ENCODE results near the gene ZSCAN12. TPM values are rescaled to one million over a fixed set of nuclear protein-coding genes. Genes with fewer than 3 reads are reported as not detected.

ZSCAN12 gene
- total and polyA plus RNA-seq, 10 of the 15 experiments (the other 5 are each of a cell fraction or from before 2014, with no cell fraction given): 1.2 to 12.2 (median 7.4) TPM

DNA sequence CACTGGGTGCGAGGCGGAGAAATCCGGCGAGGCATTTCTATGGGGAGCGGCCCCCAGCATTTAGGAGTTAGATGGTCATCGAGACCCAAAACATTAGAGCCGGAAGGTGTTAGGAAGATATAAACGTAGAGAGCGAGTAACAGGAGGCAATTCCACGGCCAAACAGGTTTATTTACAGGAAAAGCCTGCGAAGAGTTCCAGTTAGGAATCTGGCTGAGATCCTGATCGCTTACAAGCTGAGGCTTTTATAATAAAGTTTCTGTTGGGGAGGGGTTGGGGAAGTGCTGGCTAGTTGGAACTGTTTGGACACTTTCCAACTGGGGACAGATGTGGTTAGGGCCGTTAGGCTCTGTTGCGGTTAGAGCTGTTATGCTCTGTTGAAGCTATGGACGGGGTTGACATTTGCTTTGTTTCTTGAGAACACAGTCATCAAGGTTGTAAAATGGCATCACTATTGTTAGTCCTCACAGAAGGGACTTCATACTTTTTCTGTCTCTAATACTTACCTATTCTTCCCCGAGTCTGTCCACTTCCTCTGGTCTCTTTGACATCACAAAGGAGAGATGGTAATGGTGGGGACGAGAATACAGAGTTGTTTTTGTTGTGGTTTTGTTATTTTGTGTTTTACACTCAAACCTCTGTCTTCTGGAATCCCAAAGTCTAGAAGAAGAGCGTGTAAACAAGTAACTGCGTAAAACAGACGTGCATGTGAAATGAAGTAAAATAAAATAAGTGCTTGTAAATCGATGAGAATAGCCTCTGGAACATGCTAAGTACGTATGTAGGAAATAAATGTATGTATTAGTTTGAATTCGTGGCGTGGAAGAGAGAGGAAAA is 63.0 kb downstream of the ZSCAN12 start:
- H3K4me1 ChIP-seq (ENCODE audit: control insufficient read depth, insufficient read depth, low read length): peaks cover 14% of the 10 kb centered on the region
- H3K27me3 ChIP-seq (replicated peaks in 1 of 2; ENCODE audit: control insufficient read depth in 2 of 2, insufficient read depth in 2 of 2, low read length in 1 of 2): no peaks in the 10 kb centered on the region
- ChIA-PET SMC1A (ENCODE audit: uncharacterized antibody, unreplicated experiment) (interaction anchor here (0.9 to 4.8 kb wide), 6 partner anchors 10 to 69 kb away, joined by 3 to 22 read pairs (median 6); partner anchors contain the start of gene ZSCAN26), POLR2A (interaction anchor here (0.7 to 2.4 kb wide), 5 partner anchors 13 to 110 kb away, joined by 3 to 8 read pairs (median 5); partner anchors contain the start of genes PGBD1, ZKSCAN3 and ZSCAN26), CTCF (interaction anchor here (0.6 to 4.6 kb wide), 3 partner anchors 18 to 143 kb away, joined by 3 to 50 read pairs (median 3); no protein-coding TSS in a partner anchor), RAD21 (ENCODE audit: unreplicated experiment) (interaction anchor here (0.8 to 1.4 kb wide), 3 partner anchors 13 to 76 kb away, joined by 3 to 4 read pairs (median 3); partner anchors contain the start of gene ZKSCAN3)
- peak overlapping the region; percentile 97 for H3K9ac ChIP-seq (ENCODE audit: control insufficient read depth, insufficient read depth, low read length)
- peaks cover 12% of the 10 kb centered on the region; the same call in 2 of the 3 replicates for H3K9me3 ChIP-seq (replicated peaks; ENCODE audit: control insufficient read depth, insufficient read depth, low read length)
- FAIRE-seq (peak; percentile 76), ATAC-seq (peak; percentile 78), DNase-seq (ENCODE audit: low read depth, low spot score) (peak; percentile 53)
- in situ Hi-C loops (cut with MboI): loop anchor here (25.0 kb wide), 1 partner anchor 1674 kb away; the partner anchor contains the start of gene ZNF322
- BruUV-seq (replicated peaks): TSS peak; percentile 93
- peak overlapping the region; percentile 93 for H2AFZ ChIP-seq (ENCODE audit: control insufficient read depth, low read depth, low read length)
- peak overlapping the region; percentile 93 for H3K4me2 ChIP-seq (ENCODE audit: control insufficient read depth, insufficient read depth)
- no peaks in the 10 kb centered on the region for H3K79me2 ChIP-seq (ENCODE audit: control insufficient read depth, insufficient read depth, low read length)
- no peaks in the 10 kb centered on the region for H4K20me1 ChIP-seq (ENCODE audit: control insufficient read depth, insufficient read depth)
- H3K36me3 ChIP-seq (ENCODE audit: control insufficient read depth in 2 of 2, insufficient read depth in 2 of 2, low read length in 1 of 2): no peaks in the 10 kb centered on the region
- peak overlapping the region; percentile 72 for H3K4me3 ChIP-seq
- intact Hi-C loops (cut with micrococcal nuclease; ENCODE audit: unreplicated experiment): loop anchor here (5.0 kb wide), 1 partner anchor 69 kb away; the partner anchor contains the start of gene ZSCAN26
- 14% methylated on average over 24 of the region's 24 CpGs for WGBS (ENCODE audit: insufficient coverage, insufficient replicate concordance, low lambda C conversion rate, missing lambda C conversion rate)
- peak overlapping the region; percentile 97 for H3K27ac ChIP-seq (ENCODE audit: control insufficient read depth, insufficient read depth)
- TF ChIP-seq RCOR1 (conservative IDR thresholded peaks at IDR 0.05; ENCODE audit: low read depth, low read length) (no peak), RBBP5 (conservative IDR thresholded peaks at IDR 0.05) (no peak), KDM1A (IDR thresholded peaks at IDR 0.05; ENCODE audit: borderline replicate concordance) (no peak), JUNB (IDR thresholded peaks at IDR 0.05) (peak; percentile 4; the same call in 1 of the 2 replicates), POU2F2 (IDR thresholded peaks at IDR 0.05; ENCODE audit: borderline replicate concordance, low read depth, low read length) (no peak), MAX (IDR thresholded peaks at IDR 0.05; ENCODE audit: low read depth, low read length) (peak; percentile 7; the same call in 1 of the 2 replicates), CBX3 (IDR thresholded peaks at IDR 0.05; ENCODE audit: borderline replicate concordance, low read depth) (no peak), NFYA (IDR thresholded peaks at IDR 0.05; ENCODE audit: borderline replicate concordance, low read depth, low read length) (no peak), WRNIP1 (IDR thresholded peaks at IDR 0.05; ENCODE audit: borderline replicate concordance, low read depth, low read length) (no peak), SMC3 (IDR thresholded peaks at IDR 0.05; ENCODE audit: borderline replicate concordance, low read length) (no peak; the same call in 1 of the 2 replicates)
- TF ChIP-seq, protein P1, sequence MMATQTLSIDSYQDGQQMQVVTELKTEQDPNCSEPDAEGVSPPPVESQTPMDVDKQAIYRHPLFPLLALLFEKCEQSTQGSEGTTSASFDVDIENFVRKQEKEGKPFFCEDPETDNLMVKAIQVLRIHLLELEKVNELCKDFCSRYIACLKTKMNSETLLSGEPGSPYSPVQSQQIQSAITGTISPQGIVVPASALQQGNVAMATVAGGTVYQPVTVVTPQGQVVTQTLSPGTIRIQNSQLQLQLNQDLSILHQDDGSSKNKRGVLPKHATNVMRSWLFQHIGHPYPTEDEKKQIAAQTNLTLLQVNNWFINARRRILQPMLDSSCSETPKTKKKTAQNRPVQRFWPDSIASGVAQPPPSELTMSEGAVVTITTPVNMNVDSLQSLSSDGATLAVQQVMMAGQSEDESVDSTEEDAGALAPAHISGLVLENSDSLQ (IDR thresholded peaks at IDR 0.05): 0 out of 2 replicates have a peak, but pooled peaks have one; percentile 15
- TF ChIP-seq, protein P2, sequence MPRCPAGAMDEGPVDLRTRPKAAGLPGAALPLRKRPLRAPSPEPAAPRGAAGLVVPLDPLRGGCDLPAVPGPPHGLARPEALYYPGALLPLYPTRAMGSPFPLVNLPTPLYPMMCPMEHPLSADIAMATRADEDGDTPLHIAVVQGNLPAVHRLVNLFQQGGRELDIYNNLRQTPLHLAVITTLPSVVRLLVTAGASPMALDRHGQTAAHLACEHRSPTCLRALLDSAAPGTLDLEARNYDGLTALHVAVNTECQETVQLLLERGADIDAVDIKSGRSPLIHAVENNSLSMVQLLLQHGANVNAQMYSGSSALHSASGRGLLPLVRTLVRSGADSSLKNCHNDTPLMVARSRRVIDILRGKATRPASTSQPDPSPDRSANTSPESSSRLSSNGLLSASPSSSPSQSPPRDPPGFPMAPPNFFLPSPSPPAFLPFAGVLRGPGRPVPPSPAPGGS (IDR thresholded peaks at IDR 0.05; ENCODE audit: borderline replicate concordance, insufficient read depth, low read depth, low read length, poor library complexity, severe bottlenecking): no peak
- TF ChIP-seq, protein P3, sequence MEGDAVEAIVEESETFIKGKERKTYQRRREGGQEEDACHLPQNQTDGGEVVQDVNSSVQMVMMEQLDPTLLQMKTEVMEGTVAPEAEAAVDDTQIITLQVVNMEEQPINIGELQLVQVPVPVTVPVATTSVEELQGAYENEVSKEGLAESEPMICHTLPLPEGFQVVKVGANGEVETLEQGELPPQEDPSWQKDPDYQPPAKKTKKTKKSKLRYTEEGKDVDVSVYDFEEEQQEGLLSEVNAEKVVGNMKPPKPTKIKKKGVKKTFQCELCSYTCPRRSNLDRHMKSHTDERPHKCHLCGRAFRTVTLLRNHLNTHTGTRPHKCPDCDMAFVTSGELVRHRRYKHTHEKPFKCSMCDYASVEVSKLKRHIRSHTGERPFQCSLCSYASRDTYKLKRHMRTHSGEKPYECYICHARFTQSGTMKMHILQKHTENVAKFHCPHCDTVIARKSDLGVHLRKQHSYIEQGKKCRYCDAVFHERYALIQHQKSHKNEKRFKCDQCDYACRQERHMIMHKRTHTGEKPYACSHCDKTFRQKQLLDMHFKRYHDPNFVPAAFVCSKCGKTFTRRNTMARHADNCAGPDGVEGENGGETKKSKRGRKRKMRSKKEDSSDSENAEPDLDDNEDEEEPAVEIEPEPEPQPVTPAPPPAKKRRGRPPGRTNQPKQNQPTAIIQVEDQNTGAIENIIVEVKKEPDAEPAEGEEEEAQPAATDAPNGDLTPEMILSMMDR (IDR thresholded peaks at IDR 0.05 in 2 of 3, conservative IDR thresholded peaks at IDR 0.05 in 1 of 3; ENCODE audit: control insufficient read depth in 2 of 3, extremely low read depth in 1 of 3, insufficient read depth in 1 of 3, low read depth in 3 of 3, low read length in 3 of 3): no peak

All from GM12878 (cell line).